Measurements from ENCODE around the gene SERGEF. TPM values are rescaled to one million over a fixed set of nuclear protein-coding genes. Genes with fewer than 3 reads are reported as not detected.

The SERGEF gene
- total RNA-seq, 4 donors from 2014 or later, result 11.8 to 34.7 (median 24.5) TPM

DNA sequence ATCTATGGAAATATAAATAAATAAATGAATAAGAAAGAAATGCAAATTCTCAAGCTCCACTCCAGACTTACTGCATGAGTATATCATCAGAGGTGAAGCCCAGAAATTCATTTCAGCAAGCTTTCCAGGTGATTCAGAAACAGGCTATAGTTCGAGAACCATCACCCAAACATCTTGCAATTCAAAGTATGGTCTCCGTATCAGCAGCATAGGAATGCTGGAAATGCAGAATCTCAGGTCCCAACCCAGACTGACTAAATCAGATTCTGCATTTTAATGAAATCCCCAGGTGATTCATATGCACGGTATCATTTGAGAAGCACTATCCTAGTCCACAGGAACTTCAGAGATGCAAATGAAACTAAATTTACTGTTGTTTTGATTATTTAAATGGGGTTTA lies 95.3 kb downstream of the SERGEF start:
- TF ChIP-seq, protein P1, sequence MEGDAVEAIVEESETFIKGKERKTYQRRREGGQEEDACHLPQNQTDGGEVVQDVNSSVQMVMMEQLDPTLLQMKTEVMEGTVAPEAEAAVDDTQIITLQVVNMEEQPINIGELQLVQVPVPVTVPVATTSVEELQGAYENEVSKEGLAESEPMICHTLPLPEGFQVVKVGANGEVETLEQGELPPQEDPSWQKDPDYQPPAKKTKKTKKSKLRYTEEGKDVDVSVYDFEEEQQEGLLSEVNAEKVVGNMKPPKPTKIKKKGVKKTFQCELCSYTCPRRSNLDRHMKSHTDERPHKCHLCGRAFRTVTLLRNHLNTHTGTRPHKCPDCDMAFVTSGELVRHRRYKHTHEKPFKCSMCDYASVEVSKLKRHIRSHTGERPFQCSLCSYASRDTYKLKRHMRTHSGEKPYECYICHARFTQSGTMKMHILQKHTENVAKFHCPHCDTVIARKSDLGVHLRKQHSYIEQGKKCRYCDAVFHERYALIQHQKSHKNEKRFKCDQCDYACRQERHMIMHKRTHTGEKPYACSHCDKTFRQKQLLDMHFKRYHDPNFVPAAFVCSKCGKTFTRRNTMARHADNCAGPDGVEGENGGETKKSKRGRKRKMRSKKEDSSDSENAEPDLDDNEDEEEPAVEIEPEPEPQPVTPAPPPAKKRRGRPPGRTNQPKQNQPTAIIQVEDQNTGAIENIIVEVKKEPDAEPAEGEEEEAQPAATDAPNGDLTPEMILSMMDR (IDR thresholded peaks at IDR 0.05 in 4 of 5, conservative IDR thresholded peaks at IDR 0.05 in 1 of 5), result no peak
- TF ChIP-seq POLR2A (IDR thresholded peaks at IDR 0.05), result no peak
- ATAC-seq, result no peak
- H3K4me1 ChIP-seq, result peaks cover 25 to 32% of the 10 kb centered on the region in 2 donors
- H3K4me3 ChIP-seq, result no peak overlapping the region
- in situ Hi-C loops (cut with MboI; ENCODE audit: low sequenced_read_pairs in 4 of 4) (no loop called here), intact Hi-C loops (cut with DNase I; ENCODE audit: low total_unique reads) (no loop called here)
- no peaks in the 10 kb centered on the region for H3K36me3 ChIP-seq
- no peaks in the 10 kb centered on the region for H3K9me3 ChIP-seq
- no peak overlapping the region for H3K27ac ChIP-seq
- no peak for DNase-seq
- no peaks in the 10 kb centered on the region for H3K27me3 ChIP-seq

GRCh38 chr11:17915500-17916143 lies 97.2 kb downstream of the SERGEF start:
- ATAC-seq, result peak in 1 of 2 donors; percentile 88

DNA sequence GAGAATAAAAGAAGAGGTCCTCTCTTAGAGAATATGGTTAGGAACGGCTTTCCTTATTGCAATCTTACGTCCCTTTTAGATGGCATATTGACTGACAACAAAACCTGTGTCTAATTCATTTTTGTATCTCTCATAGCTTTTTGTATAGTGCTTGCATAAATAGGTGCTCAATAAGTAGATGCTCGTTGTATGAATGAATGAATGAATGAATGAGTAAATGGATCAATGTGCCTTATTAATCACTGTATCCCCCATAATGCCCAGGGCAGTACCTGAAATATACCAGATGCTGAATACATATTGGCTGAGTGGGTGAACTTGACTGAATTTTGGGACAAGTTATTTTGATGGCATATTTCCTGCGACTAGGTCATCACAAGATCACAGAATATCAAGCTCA lies 97.9 kb downstream of the SERGEF start:
- H3K4me3 ChIP-seq, result no peak overlapping the region
- ATAC-seq (no peak), DNase-seq (no peak)
- no peaks in the 10 kb centered on the region for H3K27me3 ChIP-seq
- peaks cover 4 to 8% of the 10 kb centered on the region in 2 donors for H3K4me1 ChIP-seq
- H3K9me3 ChIP-seq, result no peaks in the 10 kb centered on the region
- intact Hi-C loops (cut with DNase I; ENCODE audit: low total_unique reads) (no loop called here), in situ Hi-C loops (cut with MboI; ENCODE audit: low sequenced_read_pairs in 4 of 4) (no loop called here)
- H3K27ac ChIP-seq, result no peak overlapping the region
- TF ChIP-seq, protein P1 (IDR thresholded peaks at IDR 0.05 in 4 of 5, conservative IDR thresholded peaks at IDR 0.05 in 1 of 5), result no peak
- TF ChIP-seq POLR2A (IDR thresholded peaks at IDR 0.05), result no peak
- H3K36me3 ChIP-seq, result no peaks in the 10 kb centered on the region

More at GRCh38 chr11:17915500-17916143, 97.2 kb downstream of the SERGEF start:
- intact Hi-C loops (cut with DNase I; ENCODE audit: low total_unique reads), result no loop called here
- TF ChIP-seq, protein P1 (IDR thresholded peaks at IDR 0.05 in 4 of 5, conservative IDR thresholded peaks at IDR 0.05 in 1 of 5), result no peak
- TF ChIP-seq POLR2A (IDR thresholded peaks at IDR 0.05), result no peak
- H3K9me3 ChIP-seq, result no peaks in the 10 kb centered on the region
- H3K4me1 ChIP-seq, result peaks cover 6 to 13% of the 10 kb centered on the region in 2 donors
- in situ Hi-C loops (cut with MboI; ENCODE audit: low sequenced_read_pairs in 4 of 4), result no loop called here
- peak in 1 of 2 donors; percentile 69 for DNase-seq
- H3K36me3 ChIP-seq, result no peaks in the 10 kb centered on the region
- no peak overlapping the region for H3K4me3 ChIP-seq
- H3K27ac ChIP-seq, result no peak overlapping the region
- no peaks in the 10 kb centered on the region for H3K27me3 ChIP-seq

GRCh38 chr11:17907046-17907445 lies 105.8 kb downstream of the SERGEF start:
- no peak for DNase-seq

More at GRCh38 chr11:17907046-17907445, 105.8 kb downstream of the SERGEF start:
- intact Hi-C loops (cut with DNase I; ENCODE audit: low total_unique reads) (no loop called here), in situ Hi-C loops (cut with MboI; ENCODE audit: low sequenced_read_pairs in 4 of 4) (no loop called here)
- Histone ChIP-seq H3K9me3 (no peaks in the 10 kb centered on the region), H3K4me1 (no peaks in the 10 kb centered on the region), H3K27ac (no peak overlapping the region), H3K27me3 (no peaks in the 10 kb centered on the region), H3K36me3 (no peaks in the 10 kb centered on the region), H3K4me3 (no peak overlapping the region)
- TF ChIP-seq POLR2A (IDR thresholded peaks at IDR 0.05), result no peak
- TF ChIP-seq, protein P1 (IDR thresholded peaks at IDR 0.05 in 4 of 5, conservative IDR thresholded peaks at IDR 0.05 in 1 of 5), result no peak
- no peak for ATAC-seq
